Breast epithelium (tissue), 3 donors: ENCODE data around the gene METTL2A.

Experiments used
- POLR2AphosphoS5 ChIP-seq, 3 donors: sonication (generic); formaldehyde crosslinking; IDR thresholded peaks; one replicate each; pipeline ENCODE4 v1.6.1; 2017; ENCODE audit warnings: antibody characterized with exemption in 3 of 3
- TF ChIP-seq, protein P1 (sequence below), 3 donors: fragments of 450-650 bp; IDR thresholded peaks; one replicate each; pipeline ENCODE4 v1.5.1; 2016 to 2017; ENCODE audit warnings: antibody characterized with exemption in 3 of 3, mild to moderate bottlenecking in 3 of 3, moderate library complexity in 3 of 3

- TF ChIP-seq, protein P1, sequence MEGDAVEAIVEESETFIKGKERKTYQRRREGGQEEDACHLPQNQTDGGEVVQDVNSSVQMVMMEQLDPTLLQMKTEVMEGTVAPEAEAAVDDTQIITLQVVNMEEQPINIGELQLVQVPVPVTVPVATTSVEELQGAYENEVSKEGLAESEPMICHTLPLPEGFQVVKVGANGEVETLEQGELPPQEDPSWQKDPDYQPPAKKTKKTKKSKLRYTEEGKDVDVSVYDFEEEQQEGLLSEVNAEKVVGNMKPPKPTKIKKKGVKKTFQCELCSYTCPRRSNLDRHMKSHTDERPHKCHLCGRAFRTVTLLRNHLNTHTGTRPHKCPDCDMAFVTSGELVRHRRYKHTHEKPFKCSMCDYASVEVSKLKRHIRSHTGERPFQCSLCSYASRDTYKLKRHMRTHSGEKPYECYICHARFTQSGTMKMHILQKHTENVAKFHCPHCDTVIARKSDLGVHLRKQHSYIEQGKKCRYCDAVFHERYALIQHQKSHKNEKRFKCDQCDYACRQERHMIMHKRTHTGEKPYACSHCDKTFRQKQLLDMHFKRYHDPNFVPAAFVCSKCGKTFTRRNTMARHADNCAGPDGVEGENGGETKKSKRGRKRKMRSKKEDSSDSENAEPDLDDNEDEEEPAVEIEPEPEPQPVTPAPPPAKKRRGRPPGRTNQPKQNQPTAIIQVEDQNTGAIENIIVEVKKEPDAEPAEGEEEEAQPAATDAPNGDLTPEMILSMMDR (IDR thresholded peaks at IDR 0.05): peak in 2 of 3 donors; percentile 26 to 30
- TF ChIP-seq POLR2AphosphoS5 (IDR thresholded peaks at IDR 0.05): peak in 1 of 3 donors; percentile 58
Observed at GRCh38 chr17:62423647-62424461, at the start of gene METTL2A.
